Heart right ventricle (tissue), 16 donors: ENCODE measurements around the gene FPGS. TPM values are rescaled to one million over a fixed set of nuclear protein-coding genes. Genes with fewer than 3 reads are reported as not detected.

Experiments used
- ATAC-seq, 8 donors: fragments of 200-7000 bp; cut with Tn5 transposase; one replicate each; pipeline ENCODE4 v1.9.1; 2020; ENCODE audit warnings: mild to moderate bottlenecking in 8 of 8, moderate library complexity in 8 of 8, moderate number of reproducible peaks in 1 of 8
- DNase-seq, 2 donors: peaks; one replicate each; pipeline ENCODE4 v3.0.0-alpha.2; 2020
- H3K27ac ChIP-seq, 10 donors: fragments of 200-600 bp; sonication (generic) in 2 of 10; one replicate each; pipeline versions ENCODE4 v1.5.0 to v1.8.0; 2020 to 2022; ENCODE audit warnings: mild to moderate bottlenecking in 3 of 10
- H3K27me3 ChIP-seq, 7 donors: fragments of 200-600 bp; one replicate each; pipeline ENCODE4 v1.8.0; 2021 to 2022; ENCODE audit warnings: mild to moderate bottlenecking in 2 of 7
- H3K36me3 ChIP-seq, 9 donors: fragments of 200-600 bp; sonication (generic) in 1 of 9; one replicate each; pipeline versions ENCODE4 v1.5.0 to v1.8.0; 2020 to 2022; ENCODE audit warnings: mild to moderate bottlenecking in 2 of 9
- H3K4me1 ChIP-seq, 9 donors: fragments of 200-600 bp; sonication (generic) in 1 of 9; one replicate each; pipeline versions ENCODE4 v1.5.0 to v1.8.0; 2020 to 2022; ENCODE audit warnings: mild to moderate bottlenecking in 4 of 9
- H3K4me3 ChIP-seq, 10 donors: fragments of 200-600 bp; sonication (generic) in 2 of 10; one replicate each; pipeline versions ENCODE4 v1.5.0 to v1.8.0; 2020 to 2022; ENCODE audit warnings: mild to moderate bottlenecking in 7 of 10, moderate library complexity in 2 of 10
- H3K9me3 ChIP-seq, 11 donors: fragments of 200-600 bp in 10 of 11; sonication (generic) in 2 of 11; one replicate each; pipeline versions ENCODE4 v1.5.0 to v1.8.0; 2013 to 2022; ENCODE audit warnings: mild to moderate bottlenecking in 2 of 11, control low read depth in 1 of 11, moderate library complexity in 1 of 11
- CTCF ChIP-seq, 9 donors: fragments of 200-600 bp; sonication (generic) in 2 of 9; IDR thresholded peaks; one replicate each; pipeline versions ENCODE4 v1.5.0 to v1.8.0; 2021 to 2022; ENCODE audit warnings: antibody characterized with exemption in 9 of 9, mild to moderate bottlenecking in 5 of 9, moderate library complexity in 1 of 9
- WGBS, 2 donors: extraction: QIAGEN DNeasy Blood & Tissue Kit; methylation state at CpG; one replicate each; pipeline ENCODE4 v1.1.7; 2013; ENCODE audit warnings: inconsistent platforms in 1 of 2; 5-methylcytosine and 5-hydroxymethylcytosine counted together
- intact Hi-C, 10 donors: fragments of 100-400 bp; cut with DNase I; formaldehyde crosslinking; loops; one replicate each; pipeline versions ENCODE4 v1.11.1 to v1.14.2; 2022
- polyA plus RNA-seq, 2 donors: library from polyadenylated mRNA; stranded (reverse); fragments of 200-250 nt; gene quantifications; one replicate each; pipeline ENCODE4 v1.2.3, GENCODE V29; 2013
- total RNA-seq, 10 donors: library from RNA; stranded (reverse); fragmentation: NEBNext Ultra II Directional in 3 of 10; extraction: Animal tissue kit (Norgen Biotek cat#: 25700) in 3 of 10; gene quantifications; one replicate each; pipeline versions ENCODE4 v1.2.1 to v1.2.4, GENCODE V29; 2021 to 2023
- donor health status: Arrhythmogenic right ventricular cardiomyopathy.
- donor health status: ischemic (EF 13 %, LVEDD 7.1; RV severe dilation, severe dysfunction).
- donor health status: healthy with polysubstance abuse.
- donor health status: DM: no; HTN: yes; CAD: no.
- donor health status: DM: no; HTN: no; CAD: no.
- donor health status: ischemic (EF 25% LVEDD 6.9; RV normal size, moderate dysfunction).
- donor health status: ischemic (EF 25% LVEDD 5.7; RV mildly dilated, moderate dysfunction).
- donor health status: healthy.
- donor health status: DM: yes; HTN: yes; CAD: no.
- donor health status: Ischemic cardiomyopathy.
- donor health status: ischemic (EF 35%, LVEDD 5.7; RV mildly dilated, moderate dysfunction).
- donor health status: nonischemic (EF 11% LVEDD 7.7; RV severe dilation, severe dysfunction).
- donor health status: DM: yes; HTN: yes; CAD: no.
- donor health status: PGD.
- donor health status: ischemic (EF 29% LVEDD 5.4; RV normal size, mild dysfunction).
- donor health status: nonischemic (EF 23%, LVEDD 6.1; RV moderate dilation, normal function).

The FPGS gene
- total and polyA plus RNA-seq, 12 donors: 40.2 to 58.5 (median 46.0) TPM

GRCh38 chr9:127781806-127782205 lies 20.9 kb upstream of the FPGS start:
- WGBS, 2 donors: 93 to 100% methylated on average over 4 of the region's 4 CpGs
- Histone ChIP-seq H3K27ac (peak overlapping the region in 1 of 10 donors; percentile 98), H3K9me3 (no peaks in the 10 kb centered on the region), H3K36me3 (peaks cover 0 to 2% (median 0%) of the 10 kb centered on the region in 9 donors), H3K4me1 (peaks cover 3 to 81% (median 45%) of the 10 kb centered on the region in 9 donors), H3K4me3 (no peak overlapping the region), H3K27me3 (no peaks in the 10 kb centered on the region)
- no peak for TF ChIP-seq CTCF (IDR thresholded peaks at IDR 0.05)
- DNase-seq: no peak
- no peak for ATAC-seq
- intact Hi-C loops: loop anchor here in 5 of 10 donors (2.0 to 10.0 kb wide), 6 partner anchors 35 to 190 kb away; partner anchors contain the start of genes TOR2A (in 3 of the 5) and ST6GALNAC4 (in 1 of the 5)

GRCh38 chr9:127783111-127784008 lies 19.3 kb upstream of the FPGS start:
- H3K4me1 ChIP-seq: peaks cover 1 to 84% (median 53%) of the 10 kb centered on the region in 9 donors
- peak in 1 of 2 donors; percentile 54 for DNase-seq
- TF ChIP-seq CTCF (IDR thresholded peaks at IDR 0.05): no peak
- H3K9me3 ChIP-seq: no peaks in the 10 kb centered on the region
- H3K27me3 ChIP-seq: no peaks in the 10 kb centered on the region
- H3K4me3 ChIP-seq: no peak overlapping the region
- peaks cover 0 to 17% (median 12%) of the 10 kb centered on the region in 9 donors for H3K36me3 ChIP-seq
- intact Hi-C loops: loop anchor here in 7 of 10 donors (2.0 to 10.0 kb wide), 8 partner anchors 36 to 191 kb away; partner anchors contain the start of genes TOR2A (in 3 of the 7) and ST6GALNAC4 (in 2 of the 7)
- 65 to 68% methylated on average over 20 of the region's 20 CpGs for WGBS, 2 donors
- no peak for ATAC-seq
- H3K27ac ChIP-seq: peak overlapping the region in 9 of 10 donors; percentile 55 to 98 (median 96)

GRCh38 chr9:127785023-127785932 lies 17.4 kb upstream of the FPGS start:
- H3K27ac ChIP-seq: peak overlapping the region; percentile 88 to 99 (median 98)
- 0 to 1% methylated on average over 52 to 107 of the region's 123 CpGs for WGBS, 2 donors
- DNase-seq (peak; percentile 89 to 92), ATAC-seq (peak; percentile 62 to 78 (median 70))
- H3K4me1 ChIP-seq: peaks cover 9 to 82% (median 52%) of the 10 kb centered on the region in 9 donors
- peak overlapping the region; percentile 19 to 100 (median 97) for H3K4me3 ChIP-seq
- peak; percentile 90 to 96 (median 92) for TF ChIP-seq CTCF (IDR thresholded peaks at IDR 0.05)
- intact Hi-C loops: loop anchor here in 9 of 10 donors (1.0 to 10.0 kb wide), 9 partner anchors 48 to 198 kb away; partner anchors contain the start of genes ST6GALNAC4 (in 3 of the 9) and TOR2A (in 3 of the 9)
- H3K36me3 ChIP-seq: peaks cover 0 to 36% (median 28%) of the 10 kb centered on the region in 9 donors
- H3K9me3 ChIP-seq: no peaks in the 10 kb centered on the region
- no peaks in the 10 kb centered on the region for H3K27me3 ChIP-seq
